Measurements from ENCODE around the gene CHD9.

DNA sequence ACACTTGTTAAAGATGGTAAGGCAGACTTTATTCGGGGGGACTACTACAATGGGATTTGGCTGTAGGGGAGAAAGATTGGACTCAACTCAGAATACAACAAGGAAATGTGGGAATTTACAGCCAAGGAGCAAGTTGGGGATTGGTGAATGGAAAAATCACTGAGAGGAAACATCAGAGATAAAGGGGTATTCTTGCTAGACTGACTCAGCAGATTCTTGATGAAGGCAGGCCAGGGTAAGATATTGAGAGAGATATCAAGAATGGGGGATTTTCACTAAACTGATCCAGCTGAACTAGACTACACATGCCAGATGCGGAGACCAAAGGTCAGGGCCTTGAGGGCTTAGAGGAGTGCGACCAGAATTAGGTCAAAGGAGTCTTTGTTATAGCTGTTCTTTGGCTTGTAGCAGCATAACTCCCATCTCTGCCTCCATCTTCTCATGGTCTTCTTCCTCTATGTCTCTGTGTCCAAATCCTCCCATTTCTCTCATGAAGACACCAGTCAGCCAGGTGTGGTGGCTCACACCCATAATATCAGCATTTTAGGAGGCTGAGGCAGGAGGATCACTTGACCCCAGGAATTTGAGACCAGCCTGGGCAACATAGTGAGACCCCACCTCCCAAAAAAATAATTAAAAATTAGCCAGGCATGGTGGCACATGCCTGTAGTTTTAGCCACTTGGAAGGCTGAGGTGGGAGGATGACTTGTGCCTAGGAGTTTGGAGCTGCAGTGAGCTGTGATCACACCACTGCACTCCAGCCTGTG is 19.4 kb upstream of the CHD9 start:
- TF ChIP-seq GLIS1 (tag by site-specific recombination; IDR thresholded peaks at IDR 0.05) = no peak
- TF ChIP-seq ZNF24 (tag by site-specific recombination; IDR thresholded peaks at IDR 0.05) = no peak
- TF ChIP-seq, protein P1, sequence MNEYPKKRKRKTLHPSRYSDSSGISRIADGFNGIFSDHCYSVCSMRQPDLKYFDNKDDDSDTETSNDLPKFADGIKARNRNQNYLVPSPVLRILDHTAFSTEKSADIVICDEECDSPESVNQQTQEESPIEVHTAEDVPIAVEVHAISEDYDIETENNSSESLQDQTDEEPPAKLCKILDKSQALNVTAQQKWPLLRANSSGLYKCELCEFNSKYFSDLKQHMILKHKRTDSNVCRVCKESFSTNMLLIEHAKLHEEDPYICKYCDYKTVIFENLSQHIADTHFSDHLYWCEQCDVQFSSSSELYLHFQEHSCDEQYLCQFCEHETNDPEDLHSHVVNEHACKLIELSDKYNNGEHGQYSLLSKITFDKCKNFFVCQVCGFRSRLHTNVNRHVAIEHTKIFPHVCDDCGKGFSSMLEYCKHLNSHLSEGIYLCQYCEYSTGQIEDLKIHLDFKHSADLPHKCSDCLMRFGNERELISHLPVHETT (tag by site-specific recombination; IDR thresholded peaks at IDR 0.05) = no peak
- TF ChIP-seq CTCF (tag by site-specific recombination; IDR thresholded peaks at IDR 0.05) = no peak
- TF ChIP-seq ZNF146 (tag by site-specific recombination; IDR thresholded peaks at IDR 0.05) = no peak
- no peak for TF ChIP-seq ZNF792 (tag by site-specific recombination; IDR thresholded peaks at IDR 0.05)
- no peak for TF ChIP-seq ZNF529 (tag by site-specific recombination; IDR thresholded peaks at IDR 0.05; ENCODE audit: insufficient replicate concordance)
- no peak for TF ChIP-seq ZNF791 (tag by site-specific recombination; IDR thresholded peaks at IDR 0.05)
- no peak for TF ChIP-seq ZNF248 (tag by site-specific recombination; IDR thresholded peaks at IDR 0.05)
- TF ChIP-seq PRDM1 (tag by site-specific recombination; IDR thresholded peaks at IDR 0.05) = no peak

All from HEK293 (cell line).